Skeletal muscle tissue (tissue), 4 donors: Measurements from ENCODE around the gene GOLPH3. TPM values are rescaled to one million over a fixed set of nuclear protein-coding genes. Genes with fewer than 3 reads are reported as not detected.

Source experiments
- H3K27ac ChIP-seq: one replicate; pipeline ENCODE4 v1.7.0; 2013; ENCODE audit warnings: mild to moderate bottlenecking, low read depth, low read length, inconsistent platforms
- H3K27me3 ChIP-seq, 3 donors: one replicate each; pipeline ENCODE4 v1.7.0; 2013; ENCODE audit warnings: low read length in 3 of 3; ENCODE audit not compliant: control insufficient read depth in 3 of 3, insufficient read depth in 3 of 3
- H3K36me3 ChIP-seq, 3 donors: one replicate each; pipeline ENCODE4 v1.7.0; 2013; ENCODE audit warnings: low read length in 3 of 3; ENCODE audit not compliant: control insufficient read depth in 3 of 3, insufficient read depth in 3 of 3
- H3K4me1 ChIP-seq, 3 donors: one replicate each; pipeline ENCODE4 v1.7.0; 2013; ENCODE audit warnings: low read length in 3 of 3, mild to moderate bottlenecking in 3 of 3; ENCODE audit not compliant: control insufficient read depth in 3 of 3, insufficient read depth in 3 of 3
- H3K4me3 ChIP-seq, 3 donors: one replicate each; pipeline ENCODE4 v1.7.0; 2013; ENCODE audit warnings: low read length in 3 of 3
- H3K9ac ChIP-seq, 3 donors: one replicate each; pipeline ENCODE4 v1.7.0; 2013; ENCODE audit warnings: low read length in 3 of 3, mild to moderate bottlenecking in 3 of 3, moderate library complexity in 2 of 3, low read depth in 1 of 3
- H3K9me3 ChIP-seq, 3 donors: one replicate each; pipeline ENCODE4 v1.7.0; 2013; ENCODE audit warnings: low read length in 3 of 3; ENCODE audit not compliant: control insufficient read depth in 3 of 3
- total RNA-seq: library from RNA; depleted of rRNA; stranded (reverse); fragments of >200 nt; gene quantifications from one replicate; pipeline ENCODE4 v1.2.3, GENCODE V29; 2014
- donor health status: Osteomylitis.

GOLPH3 gene
- total RNA-seq, 1 donor from 2014 or later: 50.6 TPM

DNA sequence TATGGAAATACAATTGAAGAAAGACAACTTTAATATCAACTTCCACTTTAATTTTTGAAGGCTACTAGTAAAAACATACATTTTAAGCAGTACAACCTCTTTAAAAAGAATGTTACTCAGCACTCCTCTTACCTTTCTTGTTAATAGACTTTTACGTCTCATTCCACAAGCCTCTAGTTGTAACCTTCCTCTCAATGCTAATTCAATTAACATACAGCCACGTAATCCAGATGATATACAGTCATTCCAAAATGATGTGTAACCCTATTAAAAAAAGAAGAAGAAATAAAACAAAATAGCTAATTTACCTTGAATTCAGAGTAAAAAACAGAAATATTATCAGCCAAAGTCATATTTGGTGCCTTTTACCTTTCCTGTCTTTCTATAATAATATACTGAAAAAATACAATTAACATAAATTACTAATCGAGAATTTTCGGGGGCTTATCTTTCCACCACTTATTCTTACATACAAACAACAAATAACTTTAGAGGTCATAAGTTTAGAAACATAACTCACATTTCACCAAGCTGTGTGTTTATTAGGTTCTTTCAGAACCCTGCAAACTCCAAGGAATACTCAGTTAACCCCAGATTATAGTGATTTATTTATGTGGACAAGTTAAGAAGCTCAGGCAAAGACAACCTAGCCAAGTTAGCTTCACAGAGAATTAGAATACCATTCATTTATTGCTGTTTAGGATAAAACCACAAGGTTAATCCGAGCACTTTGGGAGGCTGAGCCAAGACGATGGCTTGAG lies 30.3 kb downstream of the GOLPH3 start:
- H3K4me3 ChIP-seq: no peak overlapping the region
- H3K27ac ChIP-seq: no peak overlapping the region
- no peaks in the 10 kb centered on the region for H3K9me3 ChIP-seq
- H3K36me3 ChIP-seq: no peaks in the 10 kb centered on the region
- H3K9ac ChIP-seq: no peak overlapping the region
- peaks cover 16 to 22% (median 20%) of the 10 kb centered on the region in 3 donors for H3K4me1 ChIP-seq
- H3K27me3 ChIP-seq: no peaks in the 10 kb centered on the region

DNA sequence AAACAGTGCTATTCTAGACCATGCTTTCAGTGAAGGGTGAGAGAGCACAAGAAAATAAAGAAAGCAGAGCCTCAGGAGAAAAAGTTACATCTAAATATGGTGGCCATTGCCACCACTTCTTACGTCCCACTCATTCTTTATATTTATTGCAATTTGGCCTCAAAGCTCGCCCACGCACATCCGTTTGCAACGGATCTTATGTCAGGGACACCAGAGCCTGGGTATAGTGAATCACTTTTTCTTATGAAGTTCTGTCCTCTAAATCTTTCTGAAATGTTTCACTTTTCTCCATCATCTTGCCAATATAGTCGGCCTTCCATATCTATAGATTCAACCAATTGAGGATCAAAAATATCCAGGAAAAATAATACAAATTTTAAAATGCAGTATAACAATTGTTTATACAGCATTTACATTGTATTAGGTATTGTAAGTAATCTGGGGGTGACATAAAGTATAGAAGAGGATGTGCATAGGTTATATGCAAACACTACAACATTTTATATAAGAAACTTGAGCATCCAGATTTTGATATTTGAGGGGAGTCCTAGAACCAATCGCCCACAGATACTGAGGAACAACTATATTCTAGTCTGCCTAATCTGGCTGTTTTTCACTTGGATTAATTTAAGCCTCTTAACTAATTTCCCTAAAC lies 35.2 kb downstream of the GOLPH3 start:
- no peak overlapping the region for H3K27ac ChIP-seq
- H3K4me3 ChIP-seq: no peak overlapping the region
- no peak overlapping the region for H3K9ac ChIP-seq
- no peaks in the 10 kb centered on the region for H3K9me3 ChIP-seq
- H3K27me3 ChIP-seq: no peaks in the 10 kb centered on the region
- peaks cover 0 to 3% (median 0%) of the 10 kb centered on the region in 3 donors for H3K4me1 ChIP-seq
- H3K36me3 ChIP-seq: peaks cover 3 to 9% (median 7%) of the 10 kb centered on the region in 3 donors

DNA sequence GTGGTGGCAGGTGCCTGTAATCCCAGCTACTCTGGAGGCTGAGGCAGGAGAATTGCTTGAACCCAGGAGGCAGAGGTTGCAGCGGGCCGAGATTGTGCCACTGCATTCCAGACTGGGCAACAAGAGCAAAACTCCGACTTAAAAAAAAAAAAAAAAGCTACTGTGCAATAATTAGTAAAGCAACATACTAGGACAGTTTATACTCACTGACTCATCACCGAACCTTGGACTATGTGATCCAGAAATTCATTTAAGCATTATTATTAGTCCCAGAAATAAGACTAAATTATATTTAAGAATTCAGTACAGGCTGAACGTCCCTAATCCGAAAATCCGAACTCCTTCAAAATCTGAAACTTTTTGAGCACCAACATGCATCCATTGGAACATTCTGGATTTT lies 37.8 kb downstream of the GOLPH3 start:
- Histone ChIP-seq H3K9me3 (no peaks in the 10 kb centered on the region), H3K9ac (no peak overlapping the region), H3K36me3 (peaks cover 5 to 11% (median 7%) of the 10 kb centered on the region in 3 donors), H3K27ac (no peak overlapping the region), H3K4me1 (peaks cover 0 to 3% (median 0%) of the 10 kb centered on the region in 3 donors), H3K4me3 (no peak overlapping the region), H3K27me3 (no peaks in the 10 kb centered on the region)

DNA sequence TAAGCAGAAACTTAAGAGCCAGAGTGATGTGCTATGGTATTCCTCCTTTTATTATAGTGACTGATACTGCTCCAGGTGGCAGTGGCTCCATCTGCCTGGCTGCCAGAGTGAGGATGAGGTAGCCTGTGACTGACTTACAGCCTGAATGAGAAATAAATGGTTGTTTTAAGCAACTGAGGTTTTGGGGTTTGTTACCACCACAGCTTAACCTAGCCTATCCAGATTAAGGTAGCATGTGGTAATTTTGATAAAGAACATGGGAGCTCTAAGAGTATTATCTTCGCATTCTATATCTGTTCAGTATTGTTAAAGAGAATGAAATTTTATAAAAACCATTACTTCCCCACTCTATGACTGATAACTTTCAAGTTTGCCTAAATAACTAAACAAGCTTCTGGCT lies 39.0 kb downstream of the GOLPH3 start:
- Histone ChIP-seq H3K4me1 (peaks cover 0 to 4% (median 3%) of the 10 kb centered on the region in 3 donors), H3K27me3 (no peaks in the 10 kb centered on the region), H3K4me3 (no peak overlapping the region), H3K27ac (no peak overlapping the region), H3K9me3 (no peaks in the 10 kb centered on the region), H3K36me3 (peaks cover 5 to 11% (median 7%) of the 10 kb centered on the region in 3 donors), H3K9ac (no peak overlapping the region)

DNA sequence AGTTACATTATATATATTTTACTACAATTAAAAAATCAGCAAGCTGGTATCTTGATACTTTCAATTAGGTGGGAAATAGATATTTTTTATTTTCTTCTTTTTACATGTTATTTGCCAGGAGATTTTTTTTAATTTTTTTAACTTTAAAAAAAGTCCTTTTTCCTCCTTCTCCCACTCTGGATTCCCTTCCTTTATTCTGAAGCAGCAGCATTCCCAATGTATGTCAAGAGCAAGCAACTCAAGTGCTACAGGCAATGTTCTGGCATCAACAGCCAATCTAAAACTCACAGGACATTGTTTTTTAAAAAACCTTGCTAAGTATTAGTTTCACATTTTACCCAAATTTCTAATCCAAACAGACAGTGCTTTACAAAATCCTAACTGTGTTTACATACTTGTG lies 41.4 kb downstream of the GOLPH3 start:
- H3K27me3 ChIP-seq: no peaks in the 10 kb centered on the region
- H3K36me3 ChIP-seq: peaks cover 5 to 11% (median 7%) of the 10 kb centered on the region in 3 donors
- no peak overlapping the region for H3K9ac ChIP-seq
- H3K27ac ChIP-seq: no peak overlapping the region
- H3K9me3 ChIP-seq: no peaks in the 10 kb centered on the region
- H3K4me3 ChIP-seq: no peak overlapping the region
- H3K4me1 ChIP-seq: peaks cover 2 to 14% (median 3%) of the 10 kb centered on the region in 3 donors

DNA sequence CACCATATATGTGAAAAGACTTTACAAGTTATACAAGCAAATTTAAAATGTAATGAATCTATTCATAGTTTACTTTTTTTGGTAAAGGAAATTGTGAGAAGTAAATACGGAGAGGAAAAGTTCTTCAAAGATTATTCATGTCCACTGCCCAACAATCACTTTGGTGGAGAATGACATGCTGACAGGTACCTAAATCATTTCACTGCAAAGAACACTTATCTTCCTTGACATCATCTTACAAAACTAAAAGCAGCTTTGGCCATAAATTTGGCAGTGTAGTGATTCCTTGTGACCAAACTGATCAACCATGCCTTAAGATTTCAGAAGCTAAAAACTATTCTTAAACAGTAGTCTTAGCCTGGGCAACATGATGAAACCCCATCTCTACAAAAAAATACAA lies 42.5 kb downstream of the GOLPH3 start:
- H3K27me3 ChIP-seq: no peaks in the 10 kb centered on the region
- peaks cover 5 to 11% (median 7%) of the 10 kb centered on the region in 3 donors for H3K36me3 ChIP-seq
- H3K4me1 ChIP-seq: peaks cover 3 to 16% (median 3%) of the 10 kb centered on the region in 3 donors
- H3K4me3 ChIP-seq: no peak overlapping the region
- H3K9me3 ChIP-seq: no peaks in the 10 kb centered on the region
- H3K27ac ChIP-seq: no peak overlapping the region
- H3K9ac ChIP-seq: no peak overlapping the region

DNA sequence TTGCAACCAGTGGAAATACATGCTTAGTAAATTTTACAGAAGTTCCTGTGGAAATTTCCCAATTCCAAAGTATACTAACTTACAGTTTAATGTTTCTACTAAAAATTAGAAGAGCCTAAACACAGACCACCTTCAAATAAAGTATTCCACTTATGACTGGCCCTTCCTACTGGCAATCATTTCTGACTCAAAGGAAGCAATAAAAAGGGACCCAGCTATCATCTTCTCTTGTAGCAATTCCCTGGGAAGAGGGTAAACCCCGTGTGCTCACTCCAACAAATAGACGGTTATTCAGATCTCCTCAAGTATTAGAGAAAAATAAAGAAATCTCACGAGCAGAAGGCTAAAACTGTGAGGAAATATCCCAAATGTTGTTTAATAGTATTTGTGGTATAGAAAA lies 43.3 kb downstream of the GOLPH3 start:
- Histone ChIP-seq H3K27me3 (no peaks in the 10 kb centered on the region), H3K4me1 (peaks cover 3 to 16% (median 3%) of the 10 kb centered on the region in 3 donors), H3K27ac (no peak overlapping the region), H3K4me3 (no peak overlapping the region), H3K9ac (no peak overlapping the region), H3K36me3 (peaks cover 9 to 16% (median 11%) of the 10 kb centered on the region in 3 donors), H3K9me3 (no peaks in the 10 kb centered on the region)

DNA sequence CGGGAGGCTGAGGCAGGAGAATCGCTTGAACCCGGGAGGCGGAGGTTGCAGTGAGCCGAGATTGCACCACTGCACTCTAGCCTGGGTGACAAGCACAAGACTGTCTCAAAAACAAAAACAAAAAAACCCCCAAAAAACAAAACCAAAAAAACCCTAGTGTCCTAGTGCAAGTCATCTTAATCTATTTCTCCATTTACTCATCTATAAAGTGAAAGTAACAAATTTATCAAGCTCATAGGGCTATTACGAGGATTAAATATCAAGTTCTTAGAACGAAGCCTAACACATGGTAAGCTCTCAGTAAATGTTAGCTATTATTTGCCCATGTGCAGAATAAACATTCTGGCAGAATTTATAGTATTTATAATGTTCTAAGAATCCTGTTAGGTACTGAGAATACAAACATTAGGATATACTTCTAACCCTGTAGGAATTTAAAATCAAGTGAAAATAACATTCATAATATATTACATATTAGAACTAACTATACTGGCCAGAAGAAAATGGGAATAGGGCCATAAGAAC lies 45.0 kb downstream of the GOLPH3 start:
- Histone ChIP-seq H3K27me3 (no peaks in the 10 kb centered on the region), H3K27ac (no peak overlapping the region), H3K4me1 (peaks cover 0 to 16% (median 3%) of the 10 kb centered on the region in 3 donors), H3K9me3 (no peaks in the 10 kb centered on the region), H3K9ac (no peak overlapping the region), H3K36me3 (peaks cover 4 to 9% (median 9%) of the 10 kb centered on the region in 3 donors), H3K4me3 (no peak overlapping the region)

DNA sequence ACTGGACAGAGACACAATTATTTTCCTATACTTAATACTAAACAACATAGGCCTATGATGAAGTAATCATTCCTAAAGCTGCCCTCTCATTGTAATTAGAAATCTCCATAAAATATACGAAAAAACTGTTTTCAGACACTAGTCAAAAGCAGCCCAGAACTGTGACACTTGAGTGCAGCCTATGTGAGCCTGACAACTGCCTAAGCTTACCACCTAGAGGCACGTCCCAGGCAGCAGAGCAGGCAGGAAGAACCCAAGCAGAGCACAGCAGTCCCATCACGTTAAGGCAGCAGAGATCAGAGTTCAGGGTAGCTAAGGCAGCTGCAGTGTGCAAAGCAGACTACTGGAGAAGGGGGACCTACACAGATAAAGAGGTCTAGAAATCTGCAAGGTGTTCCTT lies 46.4 kb downstream of the GOLPH3 start:
- H3K9ac ChIP-seq: no peak overlapping the region
- no peaks in the 10 kb centered on the region for H3K9me3 ChIP-seq
- H3K36me3 ChIP-seq: peaks cover 4 to 13% (median 9%) of the 10 kb centered on the region in 3 donors
- peaks cover 0 to 16% (median 3%) of the 10 kb centered on the region in 3 donors for H3K4me1 ChIP-seq
- no peak overlapping the region for H3K4me3 ChIP-seq
- no peaks in the 10 kb centered on the region for H3K27me3 ChIP-seq
- no peak overlapping the region for H3K27ac ChIP-seq

DNA sequence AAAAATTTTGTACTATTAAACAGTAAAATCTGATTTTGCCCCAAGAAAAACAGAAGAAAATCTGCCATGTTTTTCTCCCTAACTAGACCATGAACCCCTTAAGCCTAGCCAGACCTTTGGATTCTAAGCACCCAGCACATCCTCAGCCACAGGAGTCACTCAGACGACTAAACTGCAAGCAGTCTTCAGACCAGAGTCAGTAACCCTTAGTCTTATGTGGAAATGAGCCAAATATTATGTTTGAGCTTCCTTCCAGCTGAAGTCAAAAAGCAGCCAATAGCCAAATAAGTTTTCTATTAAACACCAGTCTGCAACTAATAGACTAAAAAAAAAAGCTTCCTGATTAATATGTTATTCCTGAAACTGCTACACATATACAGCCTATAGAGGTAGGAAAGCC lies 47.4 kb downstream of the GOLPH3 start:
- no peak overlapping the region for H3K9ac ChIP-seq
- peaks cover 0 to 16% (median 3%) of the 10 kb centered on the region in 3 donors for H3K4me1 ChIP-seq
- H3K27me3 ChIP-seq: no peaks in the 10 kb centered on the region
- H3K36me3 ChIP-seq: peaks cover 7 to 14% (median 8%) of the 10 kb centered on the region in 3 donors
- H3K4me3 ChIP-seq: no peak overlapping the region
- H3K27ac ChIP-seq: no peak overlapping the region
- H3K9me3 ChIP-seq: no peaks in the 10 kb centered on the region
